ENCODE measurements around the gene MVK.

GRCh38 chr12:109631302-109631701 is 57.7 kb downstream of the MVK start:
- no peak for TF ChIP-seq CTCF (IDR thresholded peaks at IDR 0.05)
- TF ChIP-seq POLR2A (IDR thresholded peaks at IDR 0.05) = no peak

Measured in stomach (tissue), 4 donors.